ENCODE measurements around the gene GOLGA7B. TPM values are rescaled to one million over a fixed set of nuclear protein-coding genes. Genes with fewer than 3 reads are reported as not detected.

Gene GOLGA7B
- total RNA-seq, 2 donors from 2014 or later: 0.18 to 0.27 TPM

DNA sequence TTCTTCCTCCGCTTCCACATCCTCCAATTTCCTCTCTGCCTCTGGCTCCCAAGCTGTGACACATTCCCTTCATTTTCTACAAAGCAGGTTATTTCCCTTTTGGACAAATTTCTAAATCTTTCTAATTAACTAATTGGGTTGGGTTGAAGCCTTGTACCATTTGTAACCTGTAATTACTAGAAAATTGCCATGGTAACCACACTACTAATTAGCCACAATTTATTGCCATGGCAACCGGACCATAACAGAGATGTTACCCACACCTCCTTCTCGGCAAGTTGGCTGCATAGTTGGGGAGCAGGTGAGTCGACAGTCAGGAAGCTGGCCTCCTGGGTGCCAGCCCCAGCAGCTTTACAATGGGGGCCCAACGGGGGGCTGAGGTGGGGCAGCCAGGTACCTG lies 61.6 kb downstream of the GOLGA7B start:
- WGBS, 2 experiments (ENCODE audit: insufficient coverage in 1 of 2, insufficient read length in 1 of 2): 77 to 84% methylated on average over 3 to 5 of the region's 5 CpGs
- Mint-ChIP-seq H3K9me3 (no peaks in the 10 kb centered on the region), H3K27ac (no peak overlapping the region), H3K4me1 (no peaks in the 10 kb centered on the region), H3K27me3 (ENCODE audit: insufficient read depth) (peaks cover 24% of the 10 kb centered on the region), H3K4me3 (no peak overlapping the region), H3K36me3 (ENCODE audit: low read depth) (no peaks in the 10 kb centered on the region)
- DNase-seq: no peak
- no peaks in the 10 kb centered on the region for H3K4me1 ChIP-seq (ENCODE audit: control insufficient read depth, insufficient read depth, low read length)
- no peak overlapping the region for H3K4me3 ChIP-seq (ENCODE audit: low read length)
- H3K9ac ChIP-seq (ENCODE audit: extremely low read depth, low read length, poor library complexity, severe bottlenecking): no peak overlapping the region
- TF ChIP-seq, protein P1, sequence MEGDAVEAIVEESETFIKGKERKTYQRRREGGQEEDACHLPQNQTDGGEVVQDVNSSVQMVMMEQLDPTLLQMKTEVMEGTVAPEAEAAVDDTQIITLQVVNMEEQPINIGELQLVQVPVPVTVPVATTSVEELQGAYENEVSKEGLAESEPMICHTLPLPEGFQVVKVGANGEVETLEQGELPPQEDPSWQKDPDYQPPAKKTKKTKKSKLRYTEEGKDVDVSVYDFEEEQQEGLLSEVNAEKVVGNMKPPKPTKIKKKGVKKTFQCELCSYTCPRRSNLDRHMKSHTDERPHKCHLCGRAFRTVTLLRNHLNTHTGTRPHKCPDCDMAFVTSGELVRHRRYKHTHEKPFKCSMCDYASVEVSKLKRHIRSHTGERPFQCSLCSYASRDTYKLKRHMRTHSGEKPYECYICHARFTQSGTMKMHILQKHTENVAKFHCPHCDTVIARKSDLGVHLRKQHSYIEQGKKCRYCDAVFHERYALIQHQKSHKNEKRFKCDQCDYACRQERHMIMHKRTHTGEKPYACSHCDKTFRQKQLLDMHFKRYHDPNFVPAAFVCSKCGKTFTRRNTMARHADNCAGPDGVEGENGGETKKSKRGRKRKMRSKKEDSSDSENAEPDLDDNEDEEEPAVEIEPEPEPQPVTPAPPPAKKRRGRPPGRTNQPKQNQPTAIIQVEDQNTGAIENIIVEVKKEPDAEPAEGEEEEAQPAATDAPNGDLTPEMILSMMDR (conservative IDR thresholded peaks at IDR 0.05): no peak
- no peaks in the 10 kb centered on the region for H3K9me3 ChIP-seq (ENCODE audit: control insufficient read depth, low read length)
- no peak overlapping the region for H3K27ac ChIP-seq (ENCODE audit: low read depth, low read length)
- H3K27me3 ChIP-seq (ENCODE audit: control insufficient read depth, insufficient read depth, low read length, poor library complexity, severe bottlenecking): peaks cover 16% of the 10 kb centered on the region
- no peaks in the 10 kb centered on the region for H3K36me3 ChIP-seq (ENCODE audit: control insufficient read depth, insufficient read depth, low read length)

DNA sequence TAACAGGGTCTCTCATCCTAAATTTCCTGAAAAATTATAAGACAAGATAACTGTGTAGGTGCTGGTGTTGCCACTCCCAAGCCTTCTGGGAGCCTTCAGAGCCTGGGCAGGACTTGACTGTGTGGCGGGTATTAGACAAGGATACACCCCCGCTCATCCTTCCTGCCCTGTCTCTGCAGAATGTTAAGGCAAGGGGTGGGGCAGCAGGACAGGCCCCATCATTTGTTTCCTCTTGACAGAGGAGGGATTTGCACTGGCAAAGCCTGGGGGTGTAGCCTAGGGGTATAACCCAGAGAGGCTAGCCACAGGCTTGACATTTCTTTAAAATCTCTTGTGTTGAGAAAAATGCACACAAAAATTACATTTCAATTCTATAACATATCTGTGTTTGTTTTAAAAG lies 63.5 kb downstream of the GOLGA7B start:
- H3K9me3 Mint-ChIP-seq: no peaks in the 10 kb centered on the region
- no peak for DNase-seq
- Histone ChIP-seq H3K9me3 (ENCODE audit: control insufficient read depth, low read length) (no peaks in the 10 kb centered on the region), H3K27ac (ENCODE audit: low read depth, low read length) (no peak overlapping the region), H3K4me1 (ENCODE audit: control insufficient read depth, insufficient read depth, low read length) (no peaks in the 10 kb centered on the region), H3K4me3 (ENCODE audit: low read length) (no peak overlapping the region), H3K27me3 (ENCODE audit: control insufficient read depth, insufficient read depth, low read length, poor library complexity, severe bottlenecking) (peaks cover 16% of the 10 kb centered on the region), H3K9ac (ENCODE audit: extremely low read depth, low read length, poor library complexity, severe bottlenecking) (no peak overlapping the region), H3K36me3 (ENCODE audit: control insufficient read depth, insufficient read depth, low read length) (no peaks in the 10 kb centered on the region)
- H3K27ac Mint-ChIP-seq: no peak overlapping the region
- TF ChIP-seq, protein P1 (conservative IDR thresholded peaks at IDR 0.05): no peak
- no peaks in the 10 kb centered on the region for H3K36me3 Mint-ChIP-seq (ENCODE audit: low read depth)
- H3K27me3 Mint-ChIP-seq (ENCODE audit: insufficient read depth): peaks cover 39% of the 10 kb centered on the region
- WGBS, 2 experiments (ENCODE audit: insufficient coverage in 1 of 2, insufficient read length in 1 of 2): 85% methylated on average over 2 of the region's 2 CpGs; no CpG with 5 or more reads in 1 of the 2 experiments
- H3K4me1 Mint-ChIP-seq: peaks cover 5% of the 10 kb centered on the region
- H3K4me3 Mint-ChIP-seq: no peak overlapping the region

DNA sequence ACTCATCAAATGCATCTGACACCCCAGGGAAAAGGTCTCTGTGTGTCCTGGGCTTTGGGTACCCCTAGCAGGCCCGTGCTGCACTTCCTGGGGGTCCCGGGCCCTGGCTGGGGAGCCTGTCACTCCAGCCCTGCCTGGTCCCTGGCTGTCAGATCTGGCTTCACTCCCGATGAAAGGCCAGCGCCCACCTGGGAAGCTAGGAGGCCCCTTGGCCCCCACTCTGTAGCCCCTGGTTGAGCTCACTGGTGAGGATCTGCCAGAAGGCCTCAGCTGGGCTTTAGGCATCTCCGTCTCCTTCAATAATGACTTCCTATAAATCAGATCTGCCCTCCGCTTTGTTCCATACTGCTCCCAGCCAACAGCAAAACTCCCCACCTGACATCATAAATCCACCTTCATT lies 64.0 kb downstream of the GOLGA7B start:
- Mint-ChIP-seq H3K36me3 (ENCODE audit: low read depth) (no peaks in the 10 kb centered on the region), H3K27ac (no peak overlapping the region), H3K27me3 (ENCODE audit: insufficient read depth) (peaks cover 42% of the 10 kb centered on the region), H3K4me3 (no peak overlapping the region), H3K4me1 (peaks cover 5% of the 10 kb centered on the region), H3K9me3 (no peaks in the 10 kb centered on the region)
- 88 to 91% methylated on average over 3 to 6 of the region's 6 CpGs for whole genome bisulfite sequencing, 2 experiments (ENCODE audit: insufficient coverage in 1 of 2, insufficient read length in 1 of 2)
- no peak overlapping the region for H3K9ac ChIP-seq (ENCODE audit: extremely low read depth, low read length, poor library complexity, severe bottlenecking)
- H3K4me1 ChIP-seq (ENCODE audit: control insufficient read depth, insufficient read depth, low read length): no peaks in the 10 kb centered on the region
- TF ChIP-seq, protein P1 (conservative IDR thresholded peaks at IDR 0.05): no peak
- no peaks in the 10 kb centered on the region for H3K36me3 ChIP-seq (ENCODE audit: control insufficient read depth, insufficient read depth, low read length)
- H3K27ac ChIP-seq (ENCODE audit: low read depth, low read length): no peak overlapping the region
- no peaks in the 10 kb centered on the region for H3K9me3 ChIP-seq (ENCODE audit: control insufficient read depth, low read length)
- no peak overlapping the region for H3K4me3 ChIP-seq (ENCODE audit: low read length)
- H3K27me3 ChIP-seq (ENCODE audit: control insufficient read depth, insufficient read depth, low read length, poor library complexity, severe bottlenecking): peaks cover 16% of the 10 kb centered on the region
- DNase-seq: no peak

Data from endodermal cell (in vitro differentiated cells).